ENCODE measurements around the gene UQCC2. TPM values are rescaled to one million over a fixed set of nuclear protein-coding genes. Genes with fewer than 3 reads are reported as not detected.

UQCC2 gene
- total and polyA plus RNA-seq, 4 donors = 6.8 to 75.9 (median 22.4) TPM

DNA sequence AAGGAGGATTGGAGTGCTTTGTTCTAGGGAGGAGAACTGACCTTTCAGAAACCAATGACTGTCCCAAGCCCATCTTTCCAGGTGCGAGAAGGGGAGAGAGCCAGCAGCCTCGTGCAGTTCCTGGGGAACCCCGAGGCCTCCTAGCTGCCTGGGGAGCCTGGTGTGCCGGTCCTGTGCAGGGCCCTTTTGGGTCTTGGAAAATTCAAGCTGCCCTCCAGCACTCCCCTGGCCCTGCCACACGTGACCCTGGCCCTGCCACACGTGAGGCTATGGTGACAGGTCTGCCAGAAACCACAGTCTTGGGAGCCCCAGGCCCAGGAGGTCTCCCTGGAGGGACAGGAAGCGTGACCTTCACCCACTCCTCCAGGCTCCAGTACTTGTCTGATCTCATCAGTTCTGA is 19.5 kb upstream of the UQCC2 start:
- Histone ChIP-seq H3K27me3 (ENCODE audit: control insufficient read depth in 4 of 4, insufficient read depth in 4 of 4, low read length in 3 of 4) (no peaks in the 10 kb centered on the region), H3K27ac (ENCODE audit: low read depth in 1 of 2, low read length in 2 of 2) (no peak overlapping the region), H3K36me3 (ENCODE audit: control insufficient read depth in 4 of 4, insufficient read depth in 3 of 4, low read depth in 1 of 4, low read length in 3 of 4) (no peaks in the 10 kb centered on the region), H3K4me1 (ENCODE audit: control insufficient read depth in 4 of 4, insufficient read depth in 4 of 4, low read length in 3 of 4) (peaks cover 0 to 4% (median 1%) of the 10 kb centered on the region in 4 donors), H3K4me3 (ENCODE audit: low read depth in 1 of 3, low read length in 3 of 3) (no peak overlapping the region), H3K9ac (ENCODE audit: low read depth in 1 of 2, low read length in 2 of 2) (no peak overlapping the region), H3K9me3 (ENCODE audit: control insufficient read depth in 4 of 4, low read length in 3 of 4) (no peaks in the 10 kb centered on the region)
- TF ChIP-seq SP1 (IDR thresholded peaks at IDR 0.05) = no peak
- TF ChIP-seq, protein P1, sequence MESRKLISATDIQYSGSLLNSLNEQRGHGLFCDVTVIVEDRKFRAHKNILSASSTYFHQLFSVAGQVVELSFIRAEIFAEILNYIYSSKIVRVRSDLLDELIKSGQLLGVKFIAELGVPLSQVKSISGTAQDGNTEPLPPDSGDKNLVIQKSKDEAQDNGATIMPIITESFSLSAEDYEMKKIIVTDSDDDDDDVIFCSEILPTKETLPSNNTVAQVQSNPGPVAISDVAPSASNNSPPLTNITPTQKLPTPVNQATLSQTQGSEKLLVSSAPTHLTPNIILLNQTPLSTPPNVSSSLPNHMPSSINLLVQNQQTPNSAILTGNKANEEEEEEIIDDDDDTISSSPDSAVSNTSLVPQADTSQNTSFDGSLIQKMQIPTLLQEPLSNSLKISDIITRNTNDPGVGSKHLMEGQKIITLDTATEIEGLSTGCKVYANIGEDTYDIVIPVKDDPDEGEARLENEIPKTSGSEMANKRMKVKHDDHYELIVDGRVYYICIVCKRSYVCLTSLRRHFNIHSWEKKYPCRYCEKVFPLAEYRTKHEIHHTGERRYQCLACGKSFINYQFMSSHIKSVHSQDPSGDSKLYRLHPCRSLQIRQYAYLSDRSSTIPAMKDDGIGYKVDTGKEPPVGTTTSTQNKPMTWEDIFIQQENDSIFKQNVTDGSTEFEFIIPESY (IDR thresholded peaks at IDR 0.05) = no peak
- TF ChIP-seq FOXA1 (IDR thresholded peaks at IDR 0.05) = no peak
- no peak for TF ChIP-seq JUND (IDR thresholded peaks at IDR 0.05)
- TF ChIP-seq EGR1 (IDR thresholded peaks at IDR 0.05; ENCODE audit: low read depth in 2 of 2) = no peak
- no peak for TF ChIP-seq HNF4G (IDR thresholded peaks at IDR 0.05)
- TF ChIP-seq HNF4A (conservative IDR thresholded peaks at IDR 0.05) = no peak
- TF ChIP-seq TAF1 (conservative IDR thresholded peaks at IDR 0.05) = no peak
- no peak for TF ChIP-seq GABPA (IDR thresholded peaks at IDR 0.05 in 1 of 2, conservative IDR thresholded peaks at IDR 0.05 in 1 of 2)
- TF ChIP-seq NR2F2 (IDR thresholded peaks at IDR 0.05) = no peak
- 94% methylated on average over 7 of the region's 7 CpGs for WGBS
- DNase-seq (ENCODE audit: low spot score) = no peak

DNA sequence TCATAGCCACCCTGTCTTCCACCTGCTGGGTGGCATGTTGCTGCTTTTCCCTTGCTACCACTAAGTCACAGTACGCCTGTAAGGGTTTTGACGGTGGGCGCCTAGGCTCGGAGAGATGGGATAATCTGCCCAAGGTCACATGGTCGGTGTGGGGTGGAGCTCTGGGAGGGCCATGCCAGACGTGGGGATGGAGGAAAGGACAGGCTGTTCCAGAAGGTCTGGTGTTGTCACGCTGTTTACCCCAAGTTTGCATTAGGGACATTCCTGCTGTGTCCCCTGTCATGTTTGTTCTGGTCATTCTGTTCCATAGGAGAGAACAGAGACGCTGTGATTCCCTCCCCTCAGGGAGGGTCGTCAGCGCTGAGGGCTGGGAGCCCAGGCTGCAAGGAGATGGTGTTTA is 19.1 kb upstream of the UQCC2 start:
- H3K9me3 ChIP-seq (ENCODE audit: control insufficient read depth in 4 of 4, low read length in 3 of 4) = no peaks in the 10 kb centered on the region
- H3K27me3 ChIP-seq (ENCODE audit: control insufficient read depth in 4 of 4, insufficient read depth in 4 of 4, low read length in 3 of 4) = no peaks in the 10 kb centered on the region
- H3K27ac ChIP-seq (ENCODE audit: low read depth in 1 of 2, low read length in 2 of 2) = no peak overlapping the region
- H3K9ac ChIP-seq (ENCODE audit: low read depth in 1 of 2, low read length in 2 of 2) = no peak overlapping the region
- TF ChIP-seq JUND (IDR thresholded peaks at IDR 0.05) (no peak), MAX (IDR thresholded peaks at IDR 0.05) (no peak), SP1 (IDR thresholded peaks at IDR 0.05) (no peak), EGR1 (IDR thresholded peaks at IDR 0.05; ENCODE audit: low read depth in 2 of 2) (no peak), FOXA2 (IDR thresholded peaks at IDR 0.05) (no peak), YY1 (IDR thresholded peaks at IDR 0.05) (no peak), NR2F2 (IDR thresholded peaks at IDR 0.05) (no peak), HNF4G (IDR thresholded peaks at IDR 0.05) (no peak), REST (IDR thresholded peaks at IDR 0.05) (no peak)
- DNase-seq (ENCODE audit: low spot score) = no peak
- 86% methylated on average over 10 of the region's 10 CpGs for WGBS
- H3K36me3 ChIP-seq (ENCODE audit: control insufficient read depth in 4 of 4, insufficient read depth in 3 of 4, low read depth in 1 of 4, low read length in 3 of 4) = no peaks in the 10 kb centered on the region
- peaks cover 0 to 4% (median 1%) of the 10 kb centered on the region in 4 donors for H3K4me1 ChIP-seq (ENCODE audit: control insufficient read depth in 4 of 4, insufficient read depth in 4 of 4, low read length in 3 of 4)
- no peak overlapping the region for H3K4me3 ChIP-seq (ENCODE audit: low read depth in 1 of 3, low read length in 3 of 3)

GRCh38 chr6:33729059-33729458 is 17.6 kb upstream of the UQCC2 start:
- 90% methylated on average over 6 of the region's 6 CpGs for WGBS
- H3K27ac ChIP-seq (ENCODE audit: low read depth in 1 of 2, low read length in 2 of 2) = no peak overlapping the region

More at GRCh38 chr6:33729059-33729458, 17.6 kb upstream of the UQCC2 start:
- Histone ChIP-seq H3K4me3 (ENCODE audit: low read depth in 1 of 3, low read length in 3 of 3) (no peak overlapping the region), H3K36me3 (ENCODE audit: control insufficient read depth in 4 of 4, insufficient read depth in 3 of 4, low read depth in 1 of 4, low read length in 3 of 4) (no peaks in the 10 kb centered on the region), H3K27me3 (ENCODE audit: control insufficient read depth in 4 of 4, insufficient read depth in 4 of 4, low read length in 3 of 4) (no peaks in the 10 kb centered on the region), H3K4me1 (ENCODE audit: control insufficient read depth in 4 of 4, insufficient read depth in 4 of 4, low read length in 3 of 4) (peaks cover 0 to 4% (median 1%) of the 10 kb centered on the region in 4 donors), H3K9me3 (ENCODE audit: control insufficient read depth in 4 of 4, low read length in 3 of 4) (no peaks in the 10 kb centered on the region), H3K9ac (ENCODE audit: low read depth in 1 of 2, low read length in 2 of 2) (no peak overlapping the region)
- DNase-seq (ENCODE audit: low spot score) = no peak
- TF ChIP-seq MAX (IDR thresholded peaks at IDR 0.05) = no peak
- TF ChIP-seq NR2F2 (IDR thresholded peaks at IDR 0.05) = no peak
- TF ChIP-seq, protein P2, sequence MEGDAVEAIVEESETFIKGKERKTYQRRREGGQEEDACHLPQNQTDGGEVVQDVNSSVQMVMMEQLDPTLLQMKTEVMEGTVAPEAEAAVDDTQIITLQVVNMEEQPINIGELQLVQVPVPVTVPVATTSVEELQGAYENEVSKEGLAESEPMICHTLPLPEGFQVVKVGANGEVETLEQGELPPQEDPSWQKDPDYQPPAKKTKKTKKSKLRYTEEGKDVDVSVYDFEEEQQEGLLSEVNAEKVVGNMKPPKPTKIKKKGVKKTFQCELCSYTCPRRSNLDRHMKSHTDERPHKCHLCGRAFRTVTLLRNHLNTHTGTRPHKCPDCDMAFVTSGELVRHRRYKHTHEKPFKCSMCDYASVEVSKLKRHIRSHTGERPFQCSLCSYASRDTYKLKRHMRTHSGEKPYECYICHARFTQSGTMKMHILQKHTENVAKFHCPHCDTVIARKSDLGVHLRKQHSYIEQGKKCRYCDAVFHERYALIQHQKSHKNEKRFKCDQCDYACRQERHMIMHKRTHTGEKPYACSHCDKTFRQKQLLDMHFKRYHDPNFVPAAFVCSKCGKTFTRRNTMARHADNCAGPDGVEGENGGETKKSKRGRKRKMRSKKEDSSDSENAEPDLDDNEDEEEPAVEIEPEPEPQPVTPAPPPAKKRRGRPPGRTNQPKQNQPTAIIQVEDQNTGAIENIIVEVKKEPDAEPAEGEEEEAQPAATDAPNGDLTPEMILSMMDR (IDR thresholded peaks at IDR 0.05; ENCODE audit: low read depth, low read length, missing input control) = no peak
- no peak for TF ChIP-seq SP1 (IDR thresholded peaks at IDR 0.05)
- TF ChIP-seq REST (IDR thresholded peaks at IDR 0.05) = no peak
- no peak for TF ChIP-seq TAF1 (conservative IDR thresholded peaks at IDR 0.05)
- TF ChIP-seq FOXA1 (IDR thresholded peaks at IDR 0.05) = no peak

Data from liver (tissue), 9 donors.